HepG2 (cell line): ENCODE data around the gene SLC16A3. TPM values are rescaled to one million over a fixed set of nuclear protein-coding genes. Genes with fewer than 3 reads are reported as not detected.

ENCODE experiments used
- EZH2 ChIP-seq: conservative IDR thresholded peaks from 2 replicates; pipeline ENCODE4 v1.6.1; 2012; ENCODE audit warnings: mild to moderate bottlenecking, low read depth, low read length, moderate library complexity
- GABPA ChIP-seq, 2 experiments: IDR thresholded peaks; 2 replicates each; pipeline ENCODE4 v1.6.1; 2011 to 2016; ENCODE audit warnings: low read depth in 2 of 2, low read length in 1 of 2, missing biosample characterization in 1 of 2, missing genetic modification characterization in 1 of 2
- KDM5B ChIP-seq: sonication (generic); formaldehyde crosslinking; IDR thresholded peaks from 2 replicates; pipeline ENCODE4 v1.4.0; 2020; ENCODE audit warnings: missing genetic modification reagents, mild to moderate bottlenecking, borderline replicate concordance
- MLLT10 ChIP-seq: sonication (generic); formaldehyde crosslinking; IDR thresholded peaks from 2 replicates; pipeline ENCODE4 v1.4.0; 2020; ENCODE audit warnings: missing genetic modification reagents
- NFIC ChIP-seq: IDR thresholded peaks from 2 replicates; pipeline ENCODE4 v1.6.1; 2012; ENCODE audit warnings: mild to moderate bottlenecking, low read length, inconsistent platforms
- NR3C1 ChIP-seq: sonication (generic); formaldehyde crosslinking; IDR thresholded peaks from 2 replicates; pipeline ENCODE4 v1.4.0; 2020; ENCODE audit warnings: missing genetic modification reagents
- STAT5B ChIP-seq: sonication (generic); formaldehyde crosslinking; IDR thresholded peaks from 2 replicates; pipeline ENCODE4 v1.4.0; 2020; ENCODE audit warnings: missing genetic modification reagents
- TBP ChIP-seq: sonication (generic); formaldehyde crosslinking; IDR thresholded peaks from 2 replicates; pipeline ENCODE4 v1.5.0; 2020; ENCODE audit warnings: missing genetic modification reagents
- THAP7 ChIP-seq: sonication (generic); formaldehyde crosslinking; IDR thresholded peaks from 2 replicates; pipeline ENCODE4 v1.8.1; 2023; ENCODE audit warnings: mild to moderate bottlenecking, missing genetic modification reagents
- ZNF280D ChIP-seq: sonication (generic); formaldehyde crosslinking; IDR thresholded peaks from 2 replicates; pipeline ENCODE4 v1.5.1; 2020; ENCODE audit warnings: mild to moderate bottlenecking, missing genetic modification reagents
- polyA plus RNA-seq, 8 experiments: library from polyadenylated mRNA; depleted of rRNA in 3 of 8; stranded (reverse) in 7 of 8; unstranded in 1 of 8; fragments of >200 nt; fragmentation: Illumina TruSeq in 4 of 8; extraction: Trizol in 4 of 8; gene quantifications; 2 replicates each; pipeline versions ENCODE4 v1.2.1 to v1.2.3, GENCODE V29; 2011 to 2016; ENCODE audit warnings: low read depth in 4 of 8, missing spikeins in 1 of 8, mixed read lengths in 1 of 8; ENCODE audit not compliant: insufficient read depth in 1 of 8
- total RNA-seq, 5 experiments: library from RNA; depleted of rRNA; stranded (reverse); fragments of >200 nt; fragmentation: Illumina TruSeq; extraction: Trizol; gene quantifications; 2 replicates each; pipeline ENCODE4 v1.2.3, GENCODE V29; 2016; ENCODE audit warnings: low read depth in 1 of 5
- TF ChIP-seq, protein P1 (sequence below): sonication (generic); formaldehyde crosslinking; IDR thresholded peaks from 2 replicates; pipeline ENCODE4 v1.5.1; 2020; ENCODE audit warnings: missing genetic modification reagents, mild to moderate bottlenecking, borderline replicate concordance
- TF ChIP-seq, protein P2 (sequence below): sonication (generic); formaldehyde crosslinking; IDR thresholded peaks from 2 replicates; pipeline ENCODE4; 2020; ENCODE audit warnings: missing genetic modification reagents, mild to moderate bottlenecking, borderline replicate concordance

The SLC16A3 gene
- total and polyA plus RNA-seq, 2 of the 13 experiments (the other 11 are each of a cell fraction or from before 2014, with no cell fraction given), result 242 to 349 TPM

DNA sequence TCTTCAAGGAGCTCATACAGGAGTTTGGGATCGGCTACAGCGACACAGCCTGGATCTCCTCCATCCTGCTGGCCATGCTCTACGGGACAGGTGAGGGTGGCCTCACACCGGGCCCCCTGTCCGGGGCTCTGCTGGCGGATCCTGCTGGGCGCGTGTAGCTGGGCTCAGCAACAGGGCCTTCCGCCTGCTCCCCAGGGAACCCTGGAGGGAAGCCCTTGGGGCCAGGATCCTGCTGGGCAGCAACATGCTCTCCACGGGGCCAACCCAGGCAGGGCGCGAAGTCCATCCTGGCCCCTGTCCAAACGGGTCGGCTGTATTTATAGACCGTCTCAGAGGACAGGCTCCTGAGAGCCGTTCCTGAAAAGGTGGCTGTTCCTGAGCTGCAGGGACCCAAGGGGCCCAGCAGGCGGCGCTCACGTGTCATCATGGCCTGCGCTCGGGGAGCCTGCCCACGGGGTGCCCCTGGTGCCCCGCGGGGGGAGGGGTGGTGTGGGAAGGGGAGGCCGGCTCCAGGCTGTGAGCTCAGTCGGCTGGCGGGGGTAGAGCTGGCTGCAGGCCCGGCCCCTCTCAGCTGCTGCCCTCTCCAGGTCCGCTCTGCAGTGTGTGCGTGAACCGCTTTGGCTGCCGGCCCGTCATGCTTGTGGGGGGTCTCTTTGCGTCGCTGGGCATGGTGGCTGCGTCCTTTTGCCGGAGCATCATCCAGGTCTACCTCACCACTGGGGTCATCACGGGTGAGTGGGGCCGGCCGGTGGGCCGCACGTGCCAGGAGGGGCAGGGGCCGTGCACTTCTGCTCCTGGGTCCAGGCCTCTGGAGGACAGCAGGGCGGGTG, 7.5 kb downstream of the SLC16A3 start (continued):
- no peak for TF ChIP-seq NR3C1 (CRISPR knock-in tag)
- peak; percentile 81; the same call in 1 of the 2 replicates for TF ChIP-seq MLLT10 (CRISPR knock-in tag)
- TF ChIP-seq, protein P1, sequence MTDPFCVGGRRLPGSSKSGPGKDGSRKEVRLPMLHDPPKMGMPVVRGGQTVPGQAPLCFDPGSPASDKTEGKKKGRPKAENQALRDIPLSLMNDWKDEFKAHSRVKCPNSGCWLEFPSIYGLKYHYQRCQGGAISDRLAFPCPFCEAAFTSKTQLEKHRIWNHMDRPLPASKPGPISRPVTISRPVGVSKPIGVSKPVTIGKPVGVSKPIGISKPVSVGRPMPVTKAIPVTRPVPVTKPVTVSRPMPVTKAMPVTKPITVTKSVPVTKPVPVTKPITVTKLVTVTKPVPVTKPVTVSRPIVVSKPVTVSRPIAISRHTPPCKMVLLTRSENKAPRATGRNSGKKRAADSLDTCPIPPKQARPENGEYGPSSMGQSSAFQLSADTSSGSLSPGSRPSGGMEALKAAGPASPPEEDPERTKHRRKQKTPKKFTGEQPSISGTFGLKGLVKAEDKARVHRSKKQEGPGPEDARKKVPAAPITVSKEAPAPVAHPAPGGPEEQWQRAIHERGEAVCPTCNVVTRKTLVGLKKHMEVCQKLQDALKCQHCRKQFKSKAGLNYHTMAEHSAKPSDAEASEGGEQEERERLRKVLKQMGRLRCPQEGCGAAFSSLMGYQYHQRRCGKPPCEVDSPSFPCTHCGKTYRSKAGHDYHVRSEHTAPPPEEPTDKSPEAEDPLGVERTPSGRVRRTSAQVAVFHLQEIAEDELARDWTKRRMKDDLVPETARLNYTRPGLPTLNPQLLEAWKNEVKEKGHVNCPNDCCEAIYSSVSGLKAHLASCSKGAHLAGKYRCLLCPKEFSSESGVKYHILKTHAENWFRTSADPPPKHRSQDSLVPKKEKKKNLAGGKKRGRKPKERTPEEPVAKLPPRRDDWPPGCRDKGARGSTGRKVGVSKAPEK (CRISPR knock-in tag), result no peak; the same call in 1 of the 2 replicates
- peak; percentile 81 for TF ChIP-seq ZNF280D
- TF ChIP-seq, protein P2, sequence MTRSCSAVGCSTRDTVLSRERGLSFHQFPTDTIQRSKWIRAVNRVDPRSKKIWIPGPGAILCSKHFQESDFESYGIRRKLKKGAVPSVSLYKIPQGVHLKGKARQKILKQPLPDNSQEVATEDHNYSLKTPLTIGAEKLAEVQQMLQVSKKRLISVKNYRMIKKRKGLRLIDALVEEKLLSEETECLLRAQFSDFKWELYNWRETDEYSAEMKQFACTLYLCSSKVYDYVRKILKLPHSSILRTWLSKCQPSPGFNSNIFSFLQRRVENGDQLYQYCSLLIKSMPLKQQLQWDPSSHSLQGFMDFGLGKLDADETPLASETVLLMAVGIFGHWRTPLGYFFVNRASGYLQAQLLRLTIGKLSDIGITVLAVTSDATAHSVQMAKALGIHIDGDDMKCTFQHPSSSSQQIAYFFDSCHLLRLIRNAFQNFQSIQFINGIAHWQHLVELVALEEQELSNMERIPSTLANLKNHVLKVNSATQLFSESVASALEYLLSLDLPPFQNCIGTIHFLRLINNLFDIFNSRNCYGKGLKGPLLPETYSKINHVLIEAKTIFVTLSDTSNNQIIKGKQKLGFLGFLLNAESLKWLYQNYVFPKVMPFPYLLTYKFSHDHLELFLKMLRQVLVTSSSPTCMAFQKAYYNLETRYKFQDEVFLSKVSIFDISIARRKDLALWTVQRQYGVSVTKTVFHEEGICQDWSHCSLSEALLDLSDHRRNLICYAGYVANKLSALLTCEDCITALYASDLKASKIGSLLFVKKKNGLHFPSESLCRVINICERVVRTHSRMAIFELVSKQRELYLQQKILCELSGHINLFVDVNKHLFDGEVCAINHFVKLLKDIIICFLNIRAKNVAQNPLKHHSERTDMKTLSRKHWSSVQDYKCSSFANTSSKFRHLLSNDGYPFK (CRISPR knock-in tag), result peak; percentile 88
- TF ChIP-seq EZH2, result no peak
- no peak for TF ChIP-seq GABPA (IDR thresholded peaks at IDR 0.05; ENCODE audit: low read depth, low read length)
- TF ChIP-seq GABPA (CRISPR knock-in tag; IDR thresholded peaks at IDR 0.05; ENCODE audit: low read depth), result peak; percentile 22; the same call in 1 of the 2 replicates
- TF ChIP-seq STAT5B (CRISPR knock-in tag), result peak; percentile 90
- TF ChIP-seq TBP (CRISPR knock-in tag), result no peak
- TF ChIP-seq KDM5B (CRISPR knock-in tag), result peak; percentile 95; the same call in 1 of the 2 replicates
- TF ChIP-seq THAP7, result peak; percentile 97
- no peak for TF ChIP-seq NFIC
- TF ChIP-seq, all 625 proteins: peak for 484
